SK-N-MC (cell line): ENCODE data around the gene DDX1.

Experiments
- EZH2 ChIP-seq: fragments of 200-600 bp; sonication (generic); IDR thresholded peaks from one replicate; pipeline ENCODE4 v1.6.1; 2017; ENCODE audit warnings: antibody characterized with exemption
- FOXP2 ChIP-seq: optimal IDR thresholded peaks from 2 replicates; pipeline ENCODE3; 2011; ENCODE audit warnings: mild to moderate bottlenecking, moderate library complexity; ENCODE audit not compliant: insufficient read depth; ENCODE audit errors: extremely low read length, control extremely low read depth
- POLR2AphosphoS5 ChIP-seq: IDR thresholded peaks from 2 replicates; pipeline ENCODE4 v1.6.1; 2012; ENCODE audit warnings: mild to moderate bottlenecking, low read depth, low read length, borderline replicate concordance

GRCh38 chr2:15591373-15591691 lies 336 bp upstream of the DDX1 start:
- TF ChIP-seq POLR2AphosphoS5: no peak
- TF ChIP-seq EZH2: no peak
- TF ChIP-seq FOXP2: no peak
